Measurements from ENCODE around the gene BYSL.

GRCh38 chr6:41937861-41938574, 16.7 kb downstream of the BYSL start:
- TF ChIP-seq CTCF (IDR thresholded peaks at IDR 0.05; ENCODE audit: low read depth, low read length, poor library complexity, severe bottlenecking) (no peak), EZH2phosphoT487 (IDR thresholded peaks at IDR 0.05; ENCODE audit: borderline replicate concordance, low read length) (no peak)
